Common myeloid progenitor, CD34-positive (primary cell): ENCODE data around the gene SDC1.

Source experiments
- CTCF ChIA-PET: fragments of 350-600 bp; sonication (Branson Sonifier 250); formaldehyde crosslinking; loops from one replicate; lab custom pipeline; 2021; ENCODE audit warnings: antibody characterized with exemption; lab: Charles Lee
- POLR2A ChIA-PET: fragments of 350-600 bp; sonication (Branson Sonifier 250); formaldehyde crosslinking; loops from one replicate; lab custom pipeline; 2021; ENCODE audit warnings: antibody characterized with exemption; lab: Charles Lee
- DNase-seq, 3 donors: peaks; one replicate each; pipeline versions ENCODE4 v3.0.0 to v3.0.0-alpha.2; 2013
- H3K27ac ChIP-seq, 2 experiments: 1 replicate in 1 of 2; 2 replicates in 1 of 2; pipeline ENCODE4 v1.7.0; 2013; ENCODE audit warnings: inconsistent platforms in 2 of 2, low read length in 2 of 2, mild to moderate bottlenecking in 2 of 2, low read depth in 1 of 2, moderate library complexity in 1 of 2; ENCODE audit not compliant: severe bottlenecking in 2 of 2, insufficient read depth in 1 of 2, poor library complexity in 1 of 2
- H3K27me3 ChIP-seq, 5 experiments: replicated peaks in 2 of 5; 1 replicate in 3 of 5; 2 replicates in 2 of 5; pipeline versions ENCODE4 v1.6.1 to v1.7.0; 2013; ENCODE audit warnings: low read length in 4 of 5, mild to moderate bottlenecking in 2 of 5, moderate library complexity in 2 of 5, inconsistent platforms in 1 of 5; ENCODE audit not compliant: insufficient read depth in 5 of 5, control insufficient read depth in 4 of 5
- H3K36me3 ChIP-seq, 4 experiments: 1 replicate in 2 of 4; 2 replicates in 2 of 4; pipeline versions ENCODE4 v1.6.1 to v1.7.0; 2013; ENCODE audit warnings: low read length in 3 of 4, control low read depth in 1 of 4, mild to moderate bottlenecking in 1 of 4; ENCODE audit not compliant: control insufficient read depth in 4 of 4, insufficient read depth in 4 of 4
- H3K4me1 ChIP-seq, 4 experiments: 1 replicate in 3 of 4; 2 replicates in 1 of 4; pipeline versions ENCODE4 v1.6.1 to v1.7.1; 2013; ENCODE audit warnings: low read length in 3 of 4, mild to moderate bottlenecking in 3 of 4, control low read depth in 1 of 4, inconsistent platforms in 1 of 4, moderate library complexity in 1 of 4; ENCODE audit not compliant: control insufficient read depth in 4 of 4, insufficient read depth in 4 of 4; ENCODE audit errors: control extremely low read depth in 1 of 4
- H3K4me3 ChIP-seq, 7 experiments: 1 replicate in 4 of 7; 2 replicates in 3 of 7; pipeline versions ENCODE4 v1.5.1 to v1.7.0; 2013; ENCODE audit warnings: mild to moderate bottlenecking in 7 of 7, low read length in 6 of 7, moderate library complexity in 6 of 7, inconsistent platforms in 2 of 7, low read depth in 2 of 7, control low read depth in 1 of 7; ENCODE audit not compliant: insufficient read depth in 4 of 7, control insufficient read depth in 1 of 7; ENCODE audit errors: extremely low read depth in 1 of 7
- H3K9me3 ChIP-seq, 5 experiments: 1 replicate in 4 of 5; 2 replicates in 1 of 5; pipeline versions ENCODE4 v1.6.1 to v1.7.1; 2013; ENCODE audit warnings: low read length in 4 of 5, mild to moderate bottlenecking in 2 of 5, inconsistent platforms in 1 of 5, low read depth in 1 of 5, moderate library complexity in 1 of 5; ENCODE audit not compliant: control insufficient read depth in 4 of 5, insufficient read depth in 2 of 5; ENCODE audit errors: control extremely low read depth in 1 of 5
- WGBS: methylation state at CpG from one replicate; pipeline ENCODE4 v1.1.5; 2013; ENCODE audit not compliant: insufficient coverage; 5-methylcytosine and 5-hydroxymethylcytosine counted together

SDC1 gene

DNA sequence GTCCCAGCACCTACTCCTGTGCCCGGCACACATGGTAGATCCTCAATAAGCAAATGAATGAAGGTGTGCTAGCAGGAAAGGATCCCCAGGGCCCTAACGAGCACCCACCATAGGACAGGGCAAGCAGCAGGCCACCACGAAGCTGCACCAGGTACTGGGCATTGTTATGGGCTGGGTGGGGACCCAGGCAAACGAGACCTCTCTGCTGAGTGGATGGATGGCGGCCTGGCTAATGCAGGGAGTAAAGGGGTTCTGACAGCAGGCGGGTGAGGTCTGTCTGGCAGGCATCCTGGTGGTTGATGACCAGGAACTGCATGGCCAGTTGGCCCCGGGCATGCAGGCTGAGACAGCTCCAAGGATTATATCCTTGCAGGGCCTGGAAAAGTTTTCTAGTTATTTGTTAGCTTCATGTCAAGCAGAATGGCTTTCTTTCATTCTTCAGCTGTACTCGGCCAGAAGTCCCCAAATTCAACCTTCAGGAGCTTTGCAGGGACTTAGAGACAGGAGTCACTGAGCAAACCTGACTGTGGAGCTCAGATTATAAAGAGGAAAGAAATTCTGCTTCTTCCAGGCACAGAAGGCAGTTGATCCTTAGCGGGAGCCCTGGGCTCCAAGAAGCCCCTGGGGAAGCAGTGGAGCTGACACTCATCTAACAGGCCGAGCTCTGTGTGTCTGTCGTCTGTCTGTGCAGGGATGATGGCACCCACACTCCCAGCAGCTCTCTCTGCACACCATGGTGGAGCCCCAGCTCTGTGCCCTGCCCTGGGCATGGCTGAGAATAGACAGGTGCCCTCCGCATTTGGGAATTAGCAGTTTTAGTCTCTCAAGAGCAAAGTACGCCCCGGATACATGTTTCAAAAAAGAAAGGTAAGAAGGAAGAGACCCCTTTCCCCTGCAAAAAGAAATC, 51.2 kb downstream of the SDC1 start:
- no peak for DNase-seq
- Histone ChIP-seq H3K9me3 (no peaks in the 10 kb centered on the region), H3K4me1 (peaks cover 0 to 2% (median 0%) of the 10 kb centered on the region in 4 experiments), H3K36me3 (no peaks in the 10 kb centered on the region), H3K27me3 (no peaks in the 10 kb centered on the region), H3K27ac (no peak overlapping the region), H3K4me3 (no peak overlapping the region)
- 96% methylated on average over 13 of the region's 14 CpGs for WGBS
- CTCF ChIA-PET = no interaction called here
- POLR2A ChIA-PET = no interaction called here

DNA sequence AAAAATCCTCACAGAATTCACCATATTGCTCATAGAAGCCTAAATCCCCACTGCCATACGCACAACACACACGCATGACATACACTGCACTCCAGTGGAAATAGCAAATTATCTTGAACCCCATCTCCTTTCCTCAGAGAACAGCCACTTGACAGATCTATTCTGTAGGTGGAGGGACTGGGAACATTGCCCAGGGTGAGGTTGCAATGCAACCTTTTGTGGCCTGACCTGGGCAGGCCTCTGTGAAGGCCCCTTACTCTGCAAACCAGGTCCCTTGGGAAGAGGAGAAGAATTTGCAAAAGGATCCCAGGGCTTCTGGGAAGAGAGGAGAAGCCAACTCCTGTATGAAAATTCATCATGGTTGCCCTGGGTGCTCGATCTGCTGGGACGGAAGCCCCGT, 51.9 kb downstream of the SDC1 start:
- no peak overlapping the region for H3K4me3 ChIP-seq
- H3K4me1 ChIP-seq = peaks cover 0 to 2% (median 0%) of the 10 kb centered on the region in 4 experiments
- H3K27ac ChIP-seq = no peak overlapping the region
- ChIA-PET POLR2A (no interaction called here), CTCF (interaction anchor here (0.9 kb wide), 1 partner anchor 8 kb away, joined by 3 read pairs; no protein-coding TSS in a partner anchor)
- no peaks in the 10 kb centered on the region for H3K9me3 ChIP-seq
- DNase-seq = no peak
- no peaks in the 10 kb centered on the region for H3K36me3 ChIP-seq
- WGBS = 97% methylated on average over 3 of the region's 5 CpGs
- no peaks in the 10 kb centered on the region for H3K27me3 ChIP-seq

DNA sequence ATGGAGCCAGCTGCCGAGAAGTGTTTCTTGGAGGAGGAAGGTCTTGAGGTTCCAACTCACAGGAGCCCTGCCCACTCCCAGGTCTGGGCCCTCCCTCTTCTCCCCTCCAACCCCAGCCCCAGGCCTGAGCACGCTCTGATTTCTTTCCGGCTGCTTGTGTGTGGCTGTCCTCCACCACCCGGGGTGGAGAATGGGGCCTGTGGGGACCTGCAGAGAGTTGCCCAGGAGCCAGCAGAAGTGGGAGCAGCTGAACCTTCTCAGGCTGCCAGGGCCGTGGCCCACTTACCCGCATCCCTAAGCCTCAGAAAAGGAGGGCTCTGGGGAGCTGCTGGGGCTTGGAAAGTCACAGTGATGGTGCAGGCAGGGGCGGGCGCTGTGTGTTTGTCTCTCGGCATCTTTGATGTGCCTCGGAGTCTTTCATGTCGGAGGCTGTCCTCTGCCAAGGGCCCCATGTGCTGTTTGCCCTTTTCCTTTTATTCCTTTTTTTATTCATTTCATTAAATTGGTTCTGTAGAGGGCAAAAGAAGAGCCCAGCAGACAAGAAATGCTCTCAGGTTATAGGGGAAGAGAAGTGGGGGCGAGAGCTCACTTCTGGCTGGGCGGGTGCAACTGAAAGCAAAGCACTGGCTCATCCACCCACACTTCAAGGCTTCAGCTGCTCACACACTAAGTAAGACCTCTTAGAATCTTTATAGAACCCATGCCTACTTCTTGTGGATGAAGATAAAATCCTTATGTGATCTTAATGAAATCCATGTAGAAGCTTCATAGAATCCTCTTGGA, 52.5 kb downstream of the SDC1 start:
- 89% methylated on average over 5 of the region's 13 CpGs for WGBS
- no peak for DNase-seq
- Histone ChIP-seq H3K9me3 (no peaks in the 10 kb centered on the region), H3K36me3 (no peaks in the 10 kb centered on the region), H3K4me3 (no peak overlapping the region), H3K4me1 (peaks cover 0 to 2% (median 0%) of the 10 kb centered on the region in 4 experiments), H3K27ac (no peak overlapping the region), H3K27me3 (no peaks in the 10 kb centered on the region)
- CTCF ChIA-PET = interaction anchor here (0.9 kb wide), 1 partner anchor 9 kb away, joined by 3 read pairs; no protein-coding TSS in a partner anchor
- POLR2A ChIA-PET = no interaction called here

DNA sequence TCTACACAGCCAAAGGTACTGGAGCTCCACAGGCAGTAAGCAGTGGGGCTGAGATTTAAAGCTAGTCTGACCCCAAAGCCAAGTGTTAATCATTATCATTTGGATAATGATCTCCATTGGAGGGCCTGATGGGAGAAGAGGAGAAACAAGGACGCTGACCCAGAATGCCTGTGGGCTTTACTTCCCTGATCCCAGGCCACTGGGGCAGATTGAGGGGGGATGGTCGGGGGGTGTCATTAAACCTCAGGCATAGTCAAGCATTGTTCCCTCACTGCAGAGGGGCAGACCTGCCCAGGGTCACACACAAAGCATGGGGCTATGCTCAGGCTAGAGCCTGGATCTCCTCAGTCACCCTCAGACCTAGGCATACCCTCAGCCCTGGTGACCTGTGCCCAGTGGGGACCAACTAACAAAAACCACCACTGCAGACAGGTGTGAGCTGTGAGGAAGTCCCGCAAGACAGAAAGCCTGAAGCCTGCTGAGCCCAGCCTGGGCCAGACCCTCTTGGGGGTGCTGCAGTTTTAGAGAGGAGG, 53.4 kb downstream of the SDC1 start:
- no peak overlapping the region for H3K27ac ChIP-seq
- POLR2A ChIA-PET = no interaction called here
- CTCF ChIA-PET = interaction anchor here (1.8 kb wide), 1 partner anchor 9 kb away, joined by 4 read pairs; no protein-coding TSS in a partner anchor

DNA sequence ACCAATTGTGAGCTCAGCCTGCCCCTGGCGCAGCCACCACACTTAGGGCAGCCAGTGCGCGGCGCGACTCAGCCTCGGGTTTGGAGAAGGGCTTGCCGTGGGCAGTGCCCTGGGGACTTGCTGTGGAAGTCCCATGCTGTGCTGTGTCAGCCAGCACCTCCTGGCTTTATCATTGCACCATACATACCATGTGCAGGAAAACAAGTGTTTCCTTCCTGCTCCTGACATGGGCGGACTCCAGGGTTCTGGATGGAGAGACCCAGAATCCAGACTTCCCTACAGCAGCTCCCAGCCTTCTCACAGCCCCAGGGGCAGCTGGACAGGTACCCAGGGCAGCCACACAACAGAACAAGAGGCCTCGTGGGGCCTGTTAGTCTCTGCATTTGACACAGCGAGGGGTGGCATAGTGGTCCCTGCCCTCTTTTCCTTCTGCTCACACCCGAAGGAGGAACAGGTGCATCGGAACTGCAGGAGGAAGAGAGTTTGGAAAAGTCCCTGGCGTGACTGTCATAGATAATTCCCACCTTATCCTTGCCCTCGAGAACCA, 54.2 kb downstream of the SDC1 start:
- ChIA-PET POLR2A (no interaction called here), CTCF (interaction anchor here (1.8 kb wide), 1 partner anchor 10 kb away, joined by 4 read pairs; no protein-coding TSS in a partner anchor)

More for the DNA sequence above, 53.4 kb downstream of the SDC1 start:
- Histone ChIP-seq H3K4me3 (no peak overlapping the region), H3K27me3 (no peaks in the 10 kb centered on the region), H3K36me3 (no peaks in the 10 kb centered on the region), H3K9me3 (no peaks in the 10 kb centered on the region), H3K4me1 (peaks cover 0 to 10% (median 5%) of the 10 kb centered on the region in 4 experiments)
- WGBS = 100% methylated on average over 3 of the region's 3 CpGs
- DNase-seq = no peak

DNA sequence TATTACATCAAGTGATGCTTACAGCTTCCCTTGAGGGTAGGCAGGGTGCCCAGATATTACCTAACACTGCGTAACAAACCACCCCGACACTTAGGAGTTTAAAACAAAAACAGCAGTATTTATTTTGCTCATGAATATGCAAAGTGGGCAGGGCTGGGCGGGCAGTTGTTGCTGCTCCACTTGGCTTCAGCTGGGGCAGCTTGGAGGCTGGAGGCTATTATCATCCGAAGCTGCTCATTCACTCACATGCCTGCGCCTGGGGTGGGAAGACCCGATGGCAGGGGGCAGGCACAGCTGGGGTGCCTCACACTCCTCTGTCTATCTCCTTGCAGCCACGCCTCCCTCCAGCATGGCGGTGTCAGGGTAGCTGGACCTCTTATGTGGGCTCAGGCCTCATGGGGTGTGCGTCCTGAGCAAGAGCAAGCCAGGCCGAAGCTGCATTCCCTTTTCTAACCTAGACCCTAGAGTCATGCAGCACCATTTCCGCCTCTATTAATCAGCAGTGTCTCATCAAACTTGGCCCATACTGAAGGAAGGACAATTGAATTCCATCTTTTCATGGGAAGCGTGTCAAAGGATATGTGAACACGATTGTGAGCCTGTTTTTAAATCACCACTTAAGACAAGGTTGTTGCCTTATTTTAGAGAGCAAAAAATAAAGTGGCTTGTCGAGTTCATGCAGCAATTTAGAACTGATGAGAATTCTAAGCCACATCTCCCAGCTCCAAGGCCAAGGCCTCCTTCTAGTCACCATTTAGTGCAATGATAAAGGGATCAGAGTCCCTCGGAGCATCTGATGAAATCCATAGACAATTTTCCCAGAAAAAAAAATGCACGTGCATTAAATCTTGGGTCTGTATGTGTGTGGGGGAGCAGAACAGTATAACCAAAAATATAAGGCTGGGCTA, 54.9 kb downstream of the SDC1 start:
- Histone ChIP-seq H3K4me1 (peaks cover 0 to 15% (median 11%) of the 10 kb centered on the region in 4 experiments), H3K4me3 (no peak overlapping the region), H3K36me3 (no peaks in the 10 kb centered on the region), H3K27ac (no peak overlapping the region), H3K9me3 (no peaks in the 10 kb centered on the region), H3K27me3 (no peaks in the 10 kb centered on the region)
- DNase-seq = no peak
- ChIA-PET CTCF (interaction anchor here (1.1 to 1.8 kb wide), 2 partner anchors 11 to 156 kb away, joined by 3 to 4 read pairs; no protein-coding TSS in a partner anchor), POLR2A (no interaction called here)
- WGBS = 92% methylated on average over 15 of the region's 16 CpGs

More for the DNA sequence above, 54.2 kb downstream of the SDC1 start:
- no peaks in the 10 kb centered on the region for H3K9me3 ChIP-seq
- DNase-seq = no peak
- H3K27me3 ChIP-seq = no peaks in the 10 kb centered on the region
- H3K4me3 ChIP-seq = no peak overlapping the region
- 81% methylated on average over 9 of the region's 14 CpGs for WGBS
- H3K36me3 ChIP-seq = no peaks in the 10 kb centered on the region
- H3K4me1 ChIP-seq = peaks cover 0 to 15% (median 11%) of the 10 kb centered on the region in 4 experiments
- no peak overlapping the region for H3K27ac ChIP-seq
